GM23248 (cell line): ENCODE measurements around the gene TUBA3C. TPM values are rescaled to one million over a fixed set of nuclear protein-coding genes. Genes with fewer than 3 reads are reported as not detected.

ENCODE experiments used
- DNase-seq: peaks from one replicate; pipeline ENCODE4 v3.0.0-alpha.2; 2015
- H2AFZ ChIP-seq: fragments of 200-600 bp; sonication (generic); 2 replicates; pipeline ENCODE4 v1.6.1; 2016; ENCODE audit warnings: antibody characterized with exemption
- H3F3A ChIP-seq: fragments of 200-600 bp; sonication (generic); 2 replicates; pipeline ENCODE4 v1.6.1; 2016; ENCODE audit warnings: mild to moderate bottlenecking, antibody characterized with exemption, mixed run types; ENCODE audit not compliant: insufficient read depth
- H3K27ac ChIP-seq: fragments of 200-600 bp; sonication (generic); 2 replicates; pipeline ENCODE4 v1.5.1; 2016; ENCODE audit warnings: mild to moderate bottlenecking
- H3K27me3 ChIP-seq: fragments of 200-600 bp; sonication (generic); replicated peaks from 2 replicates; pipeline ENCODE4 v1.6.1; 2016; ENCODE audit warnings: mild to moderate bottlenecking; ENCODE audit not compliant: insufficient read depth
- H3K36me3 ChIP-seq: fragments of 200-600 bp; sonication (generic); 2 replicates; pipeline ENCODE4 v1.6.1; 2016; ENCODE audit warnings: low read depth, mild to moderate bottlenecking
- H3K4me1 ChIP-seq: fragments of 200-600 bp; sonication (generic); 2 replicates; pipeline ENCODE4 v1.6.1; 2016; ENCODE audit warnings: mild to moderate bottlenecking; ENCODE audit not compliant: insufficient read depth
- H3K4me2 ChIP-seq: fragments of 200-600 bp; sonication (generic); one replicate; pipeline ENCODE4 v1.6.1; 2016; ENCODE audit warnings: mild to moderate bottlenecking; ENCODE audit not compliant: unreplicated experiment
- H3K4me3 ChIP-seq: fragments of 200-600 bp; sonication (generic); 2 replicates; pipeline ENCODE4 v1.5.1; 2016; ENCODE audit warnings: mild to moderate bottlenecking
- H3K79me2 ChIP-seq: fragments of 200-600 bp; sonication (generic); 2 replicates; pipeline ENCODE4 v1.6.1; 2016; ENCODE audit warnings: mild to moderate bottlenecking; ENCODE audit not compliant: insufficient read depth
- H3K9ac ChIP-seq: fragments of 200-600 bp; sonication (generic); 2 replicates; pipeline ENCODE4 v1.6.1; 2016; ENCODE audit warnings: mild to moderate bottlenecking
- H3K9me2 ChIP-seq: fragments of 200-600 bp; sonication (generic); 2 replicates; pipeline ENCODE4 v1.6.1; 2016; ENCODE audit warnings: mixed run types, mild to moderate bottlenecking, moderate library complexity; ENCODE audit not compliant: insufficient read depth
- H3K9me3 ChIP-seq: fragments of 200-600 bp; sonication (generic); one replicate; pipeline ENCODE4 v1.6.1; 2017; ENCODE audit warnings: low read depth
- H4K20me1 ChIP-seq: fragments of 200-600 bp; sonication (generic); 2 replicates; pipeline ENCODE4 v1.6.0; 2016; ENCODE audit not compliant: insufficient read depth
- EZH2 ChIP-seq: fragments of 200-600 bp; sonication (generic); IDR thresholded peaks from 2 replicates; pipeline ENCODE4 v1.6.1; 2018; ENCODE audit warnings: antibody characterized with exemption, mild to moderate bottlenecking; ENCODE audit not compliant: insufficient read depth, poor library complexity, severe bottlenecking
- EZH2phosphoT487 ChIP-seq: fragments of 200-600 bp; sonication (generic); IDR thresholded peaks from 2 replicates; pipeline ENCODE4 v1.6.1; 2018; ENCODE audit warnings: antibody characterized with exemption, moderate library complexity, mild to moderate bottlenecking, low read depth; ENCODE audit not compliant: insufficient read depth
- WGBS, 2 experiments: methylation state at CpG; one replicate each; pipeline ENCODE4 v1.1.6; 2015 to 2017; ENCODE audit warnings: low lambda C conversion rate in 2 of 2, low coverage in 1 of 2; ENCODE audit errors: missing lambda C conversion rate in 2 of 2; 5-methylcytosine and 5-hydroxymethylcytosine counted together
- in situ Hi-C: fragments of 300-500 bp; cut with MboI; formaldehyde crosslinking; loops from 2 replicates; pipeline ENCODE4 v1.15.0; 2020
- polyA plus RNA-seq: library from polyadenylated mRNA; unstranded; fragments of >200 nt; fragmentation: Nextera tagmentation; extraction: Ambion mirVana; gene quantifications from 2 replicates; pipeline ENCODE4 v1.2.1, GENCODE V29; 2016
- total RNA-seq: library from RNA; depleted of rRNA; stranded (reverse); fragments of >200 nt; shearing (Covaris generic); gene quantifications from 2 replicates; pipeline ENCODE4 v1.2.3, GENCODE V29; 2014

Gene TUBA3C
- total and polyA plus RNA-seq, 2 experiments from 2014 or later, result not detected

DNA sequence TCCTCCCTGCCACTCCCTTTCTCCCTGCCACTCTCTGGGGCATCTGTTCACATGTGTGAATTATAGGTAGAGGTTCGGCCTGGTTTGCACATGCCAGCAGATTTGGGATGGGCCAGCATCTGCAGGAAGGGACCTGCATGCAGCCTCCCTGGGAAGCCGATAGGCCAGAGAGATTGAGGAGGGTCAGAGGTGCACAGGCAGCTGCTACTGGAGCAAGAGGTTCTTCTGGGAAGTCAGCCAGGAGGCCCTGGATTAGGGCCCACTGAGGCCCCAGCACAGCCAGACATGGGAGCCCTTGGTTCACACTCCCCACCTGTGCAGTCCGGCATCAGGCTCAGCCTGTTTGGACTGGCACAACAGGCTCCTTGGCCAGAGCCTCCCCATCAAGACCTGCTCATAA lies 12.1 kb downstream of the TUBA3C start:
- H3K4me2 ChIP-seq, result no peak overlapping the region
- no peak for DNase-seq
- no peaks in the 10 kb centered on the region for H3K27me3 ChIP-seq
- H3K27ac ChIP-seq, result no peak overlapping the region
- no peak overlapping the region for H3K4me3 ChIP-seq
- H4K20me1 ChIP-seq, result no peaks in the 10 kb centered on the region
- in situ Hi-C loops, result no loop called here
- no peaks in the 10 kb centered on the region for H3K9me2 ChIP-seq
- TF ChIP-seq EZH2, result no peak
- no peak overlapping the region for H2AFZ ChIP-seq
- no peaks in the 10 kb centered on the region for H3K79me2 ChIP-seq
- H3K9me3 ChIP-seq, result no peaks in the 10 kb centered on the region
- H3K9ac ChIP-seq, result no peak overlapping the region
- H3K4me1 ChIP-seq, result no peaks in the 10 kb centered on the region
- H3F3A ChIP-seq, result no peaks in the 10 kb centered on the region
- H3K36me3 ChIP-seq, result no peaks in the 10 kb centered on the region
- 42 to 59% methylated on average over 3 of the region's 3 CpGs for WGBS, 2 experiments

DNA sequence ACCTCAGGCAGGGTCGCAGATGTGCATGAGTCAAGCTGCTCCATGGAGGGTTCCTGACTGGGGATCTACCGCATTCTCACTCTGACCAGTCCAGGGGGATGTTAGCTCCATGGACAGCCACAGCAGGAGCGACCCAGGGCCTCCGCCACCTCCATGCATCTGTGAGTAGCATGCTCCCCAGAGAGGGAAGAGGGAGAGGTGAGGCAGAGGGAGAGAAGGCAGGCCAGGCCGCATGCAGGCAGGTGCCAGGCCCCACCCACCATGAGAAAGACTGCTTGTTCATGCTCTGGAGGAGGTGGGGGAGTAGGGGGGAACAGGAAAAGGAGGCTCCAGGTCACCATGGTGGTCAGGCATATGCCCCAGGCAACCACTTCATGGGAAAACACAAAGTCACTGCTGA lies 20.3 kb downstream of the TUBA3C start:
- Histone ChIP-seq H4K20me1 (no peaks in the 10 kb centered on the region), H3K4me2 (no peak overlapping the region), H3K9me2 (no peaks in the 10 kb centered on the region), H3F3A (no peaks in the 10 kb centered on the region), H3K27me3 (no peaks in the 10 kb centered on the region), H3K27ac (no peak overlapping the region), H3K36me3 (no peaks in the 10 kb centered on the region), H3K9me3 (no peaks in the 10 kb centered on the region), H3K4me1 (no peaks in the 10 kb centered on the region), H3K4me3 (no peak overlapping the region), H3K9ac (no peak overlapping the region), H3K79me2 (no peaks in the 10 kb centered on the region), H2AFZ (no peak overlapping the region)
- WGBS, 2 experiments, result 28 to 33% methylated on average over 5 of the region's 5 CpGs
- in situ Hi-C loops, result no loop called here
- TF ChIP-seq EZH2 (no peak), EZH2phosphoT487 (no peak)
- no peak for DNase-seq

DNA sequence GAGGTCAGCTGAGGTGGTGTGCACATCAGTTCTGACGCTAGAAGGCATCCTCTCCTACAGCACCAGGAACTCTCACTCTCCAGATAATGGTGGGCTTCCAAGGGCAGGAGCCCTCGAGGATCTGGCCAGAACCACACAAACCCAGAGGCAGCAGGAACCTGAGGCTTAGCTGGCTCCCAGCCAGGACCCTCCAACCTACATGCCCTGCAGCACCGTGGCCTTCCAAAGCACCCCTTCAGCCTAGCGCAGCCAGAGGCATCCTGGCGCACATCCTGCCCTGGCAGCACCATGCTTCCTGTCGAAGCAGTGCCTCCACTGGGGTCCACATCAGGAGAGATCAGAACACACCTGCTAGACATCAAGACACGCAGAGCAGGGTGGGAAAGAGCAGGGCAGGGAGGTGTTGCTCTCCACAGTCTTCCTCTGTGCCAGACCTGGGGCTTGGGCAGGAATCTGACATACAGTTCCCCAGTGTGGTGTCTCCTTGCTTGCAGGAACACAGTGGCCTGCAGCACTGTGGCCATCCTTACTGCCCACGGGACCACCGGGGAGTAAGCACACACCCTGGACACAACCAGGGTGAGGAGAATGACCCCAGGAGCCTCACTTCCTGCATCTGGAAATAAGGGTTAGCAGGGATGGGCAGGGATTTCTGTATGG lies 21.7 kb downstream of the TUBA3C start:
- Histone ChIP-seq H2AFZ (no peak overlapping the region), H3F3A (no peaks in the 10 kb centered on the region), H3K27ac (no peak overlapping the region), H3K9ac (no peak overlapping the region), H4K20me1 (no peaks in the 10 kb centered on the region), H3K9me2 (no peaks in the 10 kb centered on the region), H3K4me2 (no peak overlapping the region), H3K27me3 (no peaks in the 10 kb centered on the region), H3K9me3 (no peaks in the 10 kb centered on the region), H3K4me1 (no peaks in the 10 kb centered on the region), H3K4me3 (no peak overlapping the region), H3K36me3 (no peaks in the 10 kb centered on the region), H3K79me2 (no peaks in the 10 kb centered on the region)
- DNase-seq, result no peak
- TF ChIP-seq EZH2, result no peak
- WGBS, 2 experiments, result 39 to 43% methylated on average over 9 of the region's 9 CpGs
- in situ Hi-C loops, result no loop called here

DNA sequence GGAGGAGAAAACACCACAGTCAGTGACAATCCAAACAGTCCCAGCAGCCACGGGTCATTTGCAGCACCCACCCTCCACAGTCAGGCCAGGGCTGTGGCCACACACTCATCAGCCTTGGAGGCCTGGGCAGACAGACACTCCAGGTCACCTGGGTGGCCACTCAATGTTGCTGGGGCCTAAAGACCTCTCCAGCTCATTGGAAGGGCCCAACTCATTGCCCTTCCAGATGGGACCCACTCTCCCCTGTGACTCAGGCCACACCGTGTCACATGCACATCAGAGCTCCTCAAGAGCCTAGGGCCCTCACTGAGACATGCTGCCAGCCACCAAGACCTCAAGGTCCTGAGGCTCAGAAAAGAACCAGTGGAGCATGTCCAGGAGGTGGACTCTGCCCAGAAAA lies 22.4 kb downstream of the TUBA3C start:
- no peaks in the 10 kb centered on the region for H3K9me2 ChIP-seq
- no peak overlapping the region for H3K4me3 ChIP-seq
- no peaks in the 10 kb centered on the region for H3K9me3 ChIP-seq
- H3K4me2 ChIP-seq, result no peak overlapping the region
- WGBS, 2 experiments, result 38 to 51% methylated on average over 2 of the region's 2 CpGs
- no peaks in the 10 kb centered on the region for H3K27me3 ChIP-seq
- H4K20me1 ChIP-seq, result no peaks in the 10 kb centered on the region
- H2AFZ ChIP-seq, result no peak overlapping the region
- TF ChIP-seq EZH2phosphoT487 (no peak), EZH2 (no peak)
- H3K36me3 ChIP-seq, result no peaks in the 10 kb centered on the region
- no peaks in the 10 kb centered on the region for H3F3A ChIP-seq
- H3K4me1 ChIP-seq, result no peaks in the 10 kb centered on the region
- DNase-seq, result no peak
- H3K79me2 ChIP-seq, result no peaks in the 10 kb centered on the region
- H3K9ac ChIP-seq, result no peak overlapping the region
- in situ Hi-C loops, result no loop called here
- no peak overlapping the region for H3K27ac ChIP-seq
